Retina (tissue), 1 donor: ENCODE data around the gene DRG2.

Experiments
- DNase-seq: peaks from one replicate; pipeline ENCODE4 v3.0.0-alpha.2; 2016

Gene DRG2

GRCh38 chr17:18144855-18145254 lies 57.1 kb downstream of the DRG2 start:
- DNase-seq: no peak

- no peak for DNase-seq
These were observed 58.1 kb downstream of the DRG2 start for GRCh38 chr17:18145811-18146210.

- DNase-seq: no peak
These were observed 58.5 kb downstream of the DRG2 start for GRCh38 chr17:18146259-18146658.

GRCh38 chr17:18146980-18147379 lies 59.2 kb downstream of the DRG2 start:
- no peak for DNase-seq

GRCh38 chr17:18148586-18148985 lies 60.8 kb downstream of the DRG2 start:
- no peak for DNase-seq

GRCh38 chr17:18151290-18151689 lies 63.5 kb downstream of the DRG2 start:
- DNase-seq: no peak

GRCh38 chr17:18155179-18155578 lies 67.4 kb downstream of the DRG2 start:
- no peak for DNase-seq

- no peak for DNase-seq
These were observed 68.6 kb downstream of the DRG2 start for GRCh38 chr17:18156171-18156975.

- no peak for DNase-seq
These were observed 69.2 kb downstream of the DRG2 start for GRCh38 chr17:18156976-18157280.
